Stimulated activated CD4-positive, alpha-beta T cell treated with anti-CD3 and anti-CD28 coated beads, Interleukin-4, amount 100 ng/mL, for 48 hours (primary cell): Measurements from ENCODE around the gene INS.

ENCODE experiments used
- DNase-seq, 2 donors: peaks; one replicate each; pipeline ENCODE4 v3.0.0-alpha.2; 2020; ENCODE audit warnings: low read depth in 2 of 2

INS gene

GRCh38 chr11:2164861-2165555, 4.0 kb upstream of the INS start:
- no peak for DNase-seq

- DNase-seq = no peak
Observed at GRCh38 chr11:2164081-2164480, 3.1 kb upstream of the INS start.

GRCh38 chr11:2163428-2163978, 2.5 kb upstream of the INS start:
- DNase-seq = no peak

GRCh38 chr11:2159536-2160413, 1.2 kb downstream of the INS start:
- no peak for DNase-seq

GRCh38 chr11:2158966-2159365, 2.0 kb downstream of the INS start:
- DNase-seq = no peak

- no peak for DNase-seq
Observed at GRCh38 chr11:2158296-2158737, 2.7 kb downstream of the INS start.

GRCh38 chr11:2157294-2158040, 3.5 kb downstream of the INS start:
- no peak for DNase-seq

- DNase-seq = peak; percentile 45 to 58
Observed at GRCh38 chr11:2156416-2157182, 4.4 kb downstream of the INS start.

- no peak for DNase-seq
Observed at GRCh38 chr11:2155511-2155910, 5.5 kb downstream of the INS start.

GRCh38 chr11:2154889-2155288, 6.1 kb downstream of the INS start:
- DNase-seq = no peak

- DNase-seq = no peak
Observed at GRCh38 chr11:2154195-2154585, 6.8 kb downstream of the INS start.

GRCh38 chr11:2153581-2154194, 7.3 kb downstream of the INS start:
- DNase-seq = no peak

- DNase-seq = peak; percentile 70 to 73
Observed at GRCh38 chr11:2151500-2152257, 9.3 kb downstream of the INS start.

GRCh38 chr11:2149864-2150847, 10.9 kb downstream of the INS start:
- no peak for DNase-seq

GRCh38 chr11:2149460-2149859, 11.5 kb downstream of the INS start:
- no peak for DNase-seq

- DNase-seq = no peak
Observed at GRCh38 chr11:2148595-2148994, 12.4 kb downstream of the INS start.

GRCh38 chr11:2147391-2147790, 13.6 kb downstream of the INS start:
- DNase-seq = no peak

GRCh38 chr11:2146051-2146450, 15.0 kb downstream of the INS start:
- DNase-seq = no peak
